Activated T-cell treated with anti-CD3 and anti-CD28 coated beads for 1 hour (primary cell): ENCODE data around the gene OSTF1.
A peak's percentile ranks its signal among the peaks of the same experiment; 100 is the strongest.

Experiments
- DNase-seq: peaks from one replicate; pipeline ENCODE4 v3.0.0-alpha.2; 2020; ENCODE audit warnings: low read depth

The OSTF1 gene

DNA sequence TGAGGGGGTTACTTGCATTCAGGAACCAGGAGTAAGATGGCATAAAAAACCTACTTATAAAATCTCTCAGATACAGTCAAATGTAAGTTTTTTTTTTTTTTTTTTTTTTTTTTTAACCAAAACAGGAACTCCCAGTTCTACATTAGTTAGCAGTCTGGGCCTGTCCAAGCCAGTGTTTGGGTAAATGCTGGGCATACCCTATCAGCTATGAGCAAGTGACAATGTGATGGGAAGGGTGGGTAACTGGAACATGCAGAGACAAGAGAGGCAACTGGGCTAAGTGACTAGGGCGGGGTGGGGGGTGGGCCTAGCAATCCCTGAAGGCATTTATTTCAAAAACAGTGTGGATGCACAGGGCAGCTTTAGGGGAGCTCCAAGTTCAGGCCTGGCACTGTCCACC, 2.7 kb upstream of the OSTF1 start:
- DNase-seq, result no peak

GRCh38 chr9:75086541-75087288, 1.6 kb upstream of the OSTF1 start:
- DNase-seq, result no peak

DNA sequence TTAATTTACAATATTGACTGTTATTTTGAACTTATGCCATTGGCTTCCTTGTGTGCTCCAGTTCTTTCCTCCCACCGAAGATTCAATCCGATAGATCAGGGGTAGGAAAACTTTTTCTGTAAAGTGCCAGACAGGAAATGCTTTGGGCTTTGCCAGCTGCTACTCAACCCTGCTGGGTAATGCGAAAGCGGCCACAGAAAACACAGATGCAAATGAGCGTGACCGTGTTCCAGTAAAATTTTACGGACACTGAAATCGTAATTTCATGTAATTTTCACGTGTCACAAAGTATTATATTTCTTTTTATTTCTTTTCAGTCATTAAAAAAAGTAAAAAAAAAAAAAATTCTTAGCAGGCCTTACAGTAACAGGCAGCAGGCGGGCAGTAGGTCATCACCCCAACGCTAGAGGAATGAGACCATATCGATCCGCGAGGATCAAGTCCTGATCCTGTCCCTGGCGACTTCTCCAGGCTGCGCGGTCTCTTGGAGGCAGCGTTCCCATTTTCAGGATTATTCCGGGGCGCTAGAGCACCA, 958 bp upstream of the OSTF1 start:
- peak; percentile 25 for DNase-seq

DNA sequence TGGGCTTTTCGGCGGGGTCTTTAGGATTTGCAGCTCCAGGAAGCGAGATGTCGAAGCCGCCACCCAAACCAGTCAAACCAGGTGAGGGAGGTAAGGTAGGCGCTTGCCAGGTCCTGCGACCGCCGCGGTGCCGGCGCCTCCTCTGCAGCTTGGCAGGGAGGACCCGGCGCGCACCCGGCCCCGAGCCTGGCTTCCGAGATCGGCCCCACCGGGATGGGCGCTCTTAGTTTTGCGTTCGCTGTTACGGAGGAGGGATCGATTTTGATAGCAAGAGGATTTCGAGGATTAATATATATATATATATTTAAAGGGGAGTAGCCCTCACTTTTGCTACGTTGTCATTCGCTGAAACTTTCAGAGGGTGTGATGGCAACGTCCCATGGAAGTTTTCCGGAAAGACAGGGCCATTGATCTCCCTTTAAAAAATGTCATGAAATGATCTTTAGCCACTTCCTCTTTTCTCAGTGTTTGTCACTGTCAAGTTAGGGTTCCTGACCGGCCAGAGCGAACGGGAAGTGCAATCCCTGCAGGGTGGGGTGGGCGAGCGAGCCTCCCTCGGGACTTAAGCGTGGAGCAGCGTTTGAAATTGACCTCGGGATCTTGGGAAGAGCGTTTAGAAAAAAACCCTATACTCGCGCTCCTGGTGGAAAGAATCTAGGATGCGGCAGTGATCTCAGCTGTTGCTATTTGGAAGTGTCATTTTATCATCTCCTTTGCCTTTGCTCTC, 495 bp downstream of the OSTF1 start:
- no peak for DNase-seq

- no peak for DNase-seq
Measured at GRCh38 chr9:75089373-75089766, 1.1 kb downstream of the OSTF1 start.

DNA sequence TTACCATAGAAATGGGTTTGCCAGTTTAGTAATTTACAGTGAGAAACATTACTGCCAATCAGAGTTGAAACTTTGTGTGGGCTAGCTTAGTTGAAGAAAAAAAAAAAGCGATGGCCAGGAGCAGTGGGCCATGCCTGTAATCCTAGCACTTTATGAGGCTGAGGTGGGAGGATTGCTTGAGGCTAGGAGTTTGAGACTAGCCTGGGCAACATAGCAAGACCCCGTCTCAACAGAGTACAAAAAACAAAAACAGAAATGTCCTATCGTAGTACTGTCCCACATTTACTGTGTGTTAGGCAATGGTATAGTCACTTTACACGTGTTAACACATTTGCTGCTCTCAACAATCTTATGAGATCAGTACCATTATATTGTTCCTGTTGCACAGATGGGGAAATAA, 2.3 kb downstream of the OSTF1 start:
- DNase-seq, result no peak

GRCh38 chr9:75092766-75093165, 4.5 kb downstream of the OSTF1 start:
- no peak for DNase-seq

- no peak for DNase-seq
Measured at GRCh38 chr9:75096796-75097195, 8.5 kb downstream of the OSTF1 start.

DNA sequence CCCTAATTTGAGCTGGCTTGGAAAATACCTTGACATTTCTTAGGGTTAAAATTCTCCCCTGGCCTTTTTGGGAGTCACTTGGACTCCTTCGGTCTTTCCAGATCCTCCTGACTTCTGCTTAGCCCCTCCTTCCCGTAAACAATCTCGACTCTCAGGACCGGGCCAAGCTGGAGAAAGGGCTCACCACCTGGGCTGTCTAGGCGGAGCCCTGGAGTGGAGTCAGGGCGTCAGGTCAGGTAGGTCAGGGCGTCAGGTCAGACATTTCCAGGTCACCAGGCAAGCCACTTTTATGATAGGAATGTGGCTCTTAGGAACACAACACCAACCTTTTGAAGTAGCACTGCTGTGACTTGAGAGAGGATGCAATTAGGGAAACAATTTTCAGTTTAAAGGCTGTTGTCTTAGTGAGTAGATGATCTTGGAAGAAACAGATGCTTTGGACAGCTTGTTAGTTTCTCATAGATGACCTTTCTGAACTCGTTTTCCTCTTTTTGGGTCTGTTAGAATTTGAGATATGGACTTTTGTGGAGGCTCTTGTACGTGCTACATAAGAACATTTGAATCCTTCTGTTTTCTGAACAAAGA, 12.8 kb downstream of the OSTF1 start:
- no peak for DNase-seq

- DNase-seq, result no peak
Measured at GRCh38 chr9:75102177-75102790, 14.0 kb downstream of the OSTF1 start.

- DNase-seq, result no peak
Measured at GRCh38 chr9:75104607-75105006, 16.3 kb downstream of the OSTF1 start.

DNA sequence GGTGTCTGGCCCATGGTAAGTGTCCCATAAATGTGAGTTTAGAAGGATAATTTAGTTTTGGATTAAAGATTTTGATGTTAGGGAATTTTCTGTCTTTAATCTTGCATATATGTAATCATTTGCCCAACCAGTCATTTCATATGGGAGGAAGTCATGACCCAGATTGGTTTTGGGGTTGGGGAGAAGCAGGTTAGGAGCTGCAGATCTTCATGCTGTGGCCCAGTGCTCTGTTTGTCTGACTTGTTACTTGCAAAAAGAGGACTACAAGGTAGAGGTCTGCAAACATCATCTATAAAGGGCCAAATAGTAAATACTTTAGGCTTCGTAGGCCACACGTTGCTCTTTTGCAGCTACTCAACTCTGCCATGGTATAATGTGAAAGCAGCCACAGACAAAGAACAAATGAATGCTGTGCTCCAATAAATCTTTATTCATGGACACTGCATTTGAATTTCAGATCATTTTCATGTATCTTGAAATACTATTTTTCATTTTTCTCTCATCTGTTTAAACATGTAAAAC, 16.8 kb downstream of the OSTF1 start:
- no peak for DNase-seq

- DNase-seq, result no peak
Measured at GRCh38 chr9:75105841-75106240, 17.5 kb downstream of the OSTF1 start.

DNA sequence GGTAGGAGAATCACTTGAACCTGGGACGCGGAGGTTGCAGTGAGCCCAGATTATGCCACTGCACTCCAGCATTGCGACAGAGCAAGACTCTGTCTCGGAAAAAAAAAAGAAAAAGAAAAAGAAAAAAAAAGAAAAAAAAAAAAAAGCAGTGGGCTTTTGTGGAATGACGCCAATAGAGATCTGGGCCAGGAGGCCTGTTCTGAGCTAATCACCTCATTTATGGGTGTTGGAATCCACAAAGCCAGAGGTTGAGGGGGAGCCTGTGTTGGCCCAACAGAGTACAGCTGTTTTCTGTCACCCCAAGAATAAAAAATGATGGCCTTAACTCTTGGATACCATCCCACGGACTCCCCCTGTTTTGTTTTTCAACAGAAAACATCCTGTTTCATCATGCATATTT, 18.5 kb downstream of the OSTF1 start:
- no peak for DNase-seq

GRCh38 chr9:75108571-75108970, 20.3 kb downstream of the OSTF1 start:
- no peak for DNase-seq

GRCh38 chr9:75109210-75109839, 21.0 kb downstream of the OSTF1 start:
- DNase-seq, result no peak

DNA sequence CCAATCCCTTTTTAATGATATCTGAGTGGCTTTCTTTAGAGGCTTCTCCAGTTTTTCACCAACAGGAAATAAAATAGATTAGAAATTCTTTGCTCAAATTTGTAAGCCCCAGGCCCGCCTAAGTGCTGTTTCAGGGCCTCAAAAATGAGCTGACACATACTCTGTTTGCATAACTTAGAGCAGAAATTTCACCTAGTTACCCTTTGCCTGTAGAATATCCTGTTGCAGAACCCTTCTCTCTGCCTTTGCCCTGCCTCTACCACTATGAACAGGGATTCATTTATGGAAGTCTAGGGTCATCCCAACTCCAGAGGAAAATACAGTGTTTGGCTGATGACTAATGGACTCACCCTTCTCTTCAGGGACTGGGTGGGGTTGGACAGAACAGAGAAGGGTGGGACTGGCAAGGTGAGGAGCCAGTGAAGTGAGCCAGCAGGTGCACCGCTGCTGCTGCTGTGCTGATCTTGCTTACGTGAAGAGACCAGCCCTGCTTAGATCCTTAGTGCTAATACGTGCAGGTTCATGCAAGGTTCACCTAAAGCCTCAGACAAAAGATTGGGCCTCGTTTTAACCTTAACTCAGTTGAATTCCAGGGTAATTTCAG, 22.8 kb downstream of the OSTF1 start:
- no peak for DNase-seq

DNA sequence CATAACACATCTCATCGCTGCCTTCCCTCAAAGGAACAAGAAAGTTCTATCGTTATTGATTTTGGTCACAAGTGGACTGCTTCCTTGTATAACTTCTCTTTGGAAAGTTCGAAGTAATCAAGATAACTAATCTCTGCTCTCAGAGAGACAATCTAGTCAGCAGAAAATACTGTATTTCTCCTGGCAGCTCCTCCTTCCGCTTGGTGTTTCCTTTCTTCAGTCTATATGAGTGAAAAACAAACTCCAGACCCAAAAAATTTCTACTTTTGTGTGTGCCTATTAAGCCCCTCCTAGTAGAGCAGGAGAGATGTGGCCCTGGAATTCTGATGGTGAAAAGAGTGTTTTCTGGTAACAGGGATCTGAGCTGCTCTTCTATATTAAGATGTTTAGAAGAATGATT, 24.5 kb downstream of the OSTF1 start:
- DNase-seq, result no peak

- no peak for DNase-seq
Measured at GRCh38 chr9:75116306-75116705, 28.0 kb downstream of the OSTF1 start.

DNA sequence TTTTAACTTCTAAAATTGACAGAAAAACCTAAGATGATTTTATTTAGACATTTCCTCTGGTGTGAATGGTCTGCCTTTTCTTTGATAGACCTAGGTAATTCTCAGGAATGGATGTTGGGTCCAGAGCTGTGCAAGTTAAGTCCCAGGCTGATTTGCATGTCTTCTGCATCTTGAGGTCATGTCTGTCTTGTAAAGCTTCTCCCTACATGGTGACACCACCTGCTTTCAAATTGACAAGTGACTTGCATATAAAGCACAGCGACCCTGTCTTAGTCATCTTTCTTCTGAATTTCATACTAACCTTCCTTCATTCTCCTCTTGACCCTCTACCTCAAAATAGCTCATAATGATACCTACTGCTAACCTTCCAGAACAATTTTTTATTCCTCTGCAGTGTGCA, 29.2 kb downstream of the OSTF1 start:
- DNase-seq, result no peak

GRCh38 chr9:75120686-75121085, 32.4 kb downstream of the OSTF1 start:
- no peak for DNase-seq
